NB4 (cell line): Measurements from ENCODE around the gene EOLA1.

Experiments used
- MYC ChIP-seq: IDR thresholded peaks from 2 replicates; pipeline ENCODE4 v1.6.1; 2011; ENCODE audit warnings: low read depth, low read length
- POLR2A ChIP-seq: IDR thresholded peaks from 2 replicates; pipeline ENCODE4 v1.6.1; 2011; ENCODE audit warnings: mild to moderate bottlenecking; ENCODE audit not compliant: insufficient read length; ENCODE audit errors: extremely low read depth
- TF ChIP-seq, protein P1 (sequence below): IDR thresholded peaks from one replicate; pipeline ENCODE4 v1.5.1; 2012; ENCODE audit warnings: low read depth, low read length
- TF ChIP-seq, protein P2 (sequence below): IDR thresholded peaks from 2 replicates; pipeline ENCODE4 v1.6.1; 2011; ENCODE audit warnings: low read depth, low read length

GRCh38 chrX:149515954-149516602, 24.7 kb upstream of the EOLA1 start:
- TF ChIP-seq, protein P1, sequence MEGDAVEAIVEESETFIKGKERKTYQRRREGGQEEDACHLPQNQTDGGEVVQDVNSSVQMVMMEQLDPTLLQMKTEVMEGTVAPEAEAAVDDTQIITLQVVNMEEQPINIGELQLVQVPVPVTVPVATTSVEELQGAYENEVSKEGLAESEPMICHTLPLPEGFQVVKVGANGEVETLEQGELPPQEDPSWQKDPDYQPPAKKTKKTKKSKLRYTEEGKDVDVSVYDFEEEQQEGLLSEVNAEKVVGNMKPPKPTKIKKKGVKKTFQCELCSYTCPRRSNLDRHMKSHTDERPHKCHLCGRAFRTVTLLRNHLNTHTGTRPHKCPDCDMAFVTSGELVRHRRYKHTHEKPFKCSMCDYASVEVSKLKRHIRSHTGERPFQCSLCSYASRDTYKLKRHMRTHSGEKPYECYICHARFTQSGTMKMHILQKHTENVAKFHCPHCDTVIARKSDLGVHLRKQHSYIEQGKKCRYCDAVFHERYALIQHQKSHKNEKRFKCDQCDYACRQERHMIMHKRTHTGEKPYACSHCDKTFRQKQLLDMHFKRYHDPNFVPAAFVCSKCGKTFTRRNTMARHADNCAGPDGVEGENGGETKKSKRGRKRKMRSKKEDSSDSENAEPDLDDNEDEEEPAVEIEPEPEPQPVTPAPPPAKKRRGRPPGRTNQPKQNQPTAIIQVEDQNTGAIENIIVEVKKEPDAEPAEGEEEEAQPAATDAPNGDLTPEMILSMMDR = no peak
- TF ChIP-seq POLR2A = no peak
- no peak for TF ChIP-seq MYC
- TF ChIP-seq, protein P2, sequence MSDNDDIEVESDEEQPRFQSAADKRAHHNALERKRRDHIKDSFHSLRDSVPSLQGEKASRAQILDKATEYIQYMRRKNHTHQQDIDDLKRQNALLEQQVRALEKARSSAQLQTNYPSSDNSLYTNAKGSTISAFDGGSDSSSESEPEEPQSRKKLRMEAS = no peak
